IgD-negative memory B cell (primary cell): ENCODE measurements around the gene DLG1. TPM values are rescaled to one million over a fixed set of nuclear protein-coding genes. Genes with fewer than 3 reads are reported as not detected.
A peak's percentile ranks its signal among the peaks of the same experiment; 100 is the strongest.
"Not testable (repeated sequence)": the region's sequence is repeated elsewhere in the genome, so short reads cannot be mapped to it uniquely, and the experiment has no call there.

Source experiments
- H3K27ac Mint-ChIP-seq, 3 donors: one replicate each; pipeline ENCODE4 v1.8.0; 2020 to 2022; ENCODE audit warnings: mild to moderate bottlenecking in 3 of 3, mixed read lengths in 3 of 3, moderate library complexity in 1 of 3
- H3K27me3 Mint-ChIP-seq: one replicate; pipeline ENCODE4 v1.8.0; 2021; ENCODE audit warnings: mixed read lengths
- H3K36me3 Mint-ChIP-seq: one replicate; pipeline ENCODE4 v1.8.0; 2020; ENCODE audit warnings: mild to moderate bottlenecking, mixed read lengths
- H3K4me1 Mint-ChIP-seq, 3 donors: one replicate each; pipeline ENCODE4 v1.8.0; 2020 to 2022; ENCODE audit warnings: mixed read lengths in 3 of 3, mild to moderate bottlenecking in 1 of 3
- H3K4me3 Mint-ChIP-seq, 4 donors: one replicate each; pipeline ENCODE4 v1.8.0; 2020 to 2022; ENCODE audit warnings: mild to moderate bottlenecking in 4 of 4, mixed read lengths in 4 of 4, moderate library complexity in 3 of 4
- H3K9me3 Mint-ChIP-seq, 3 donors: one replicate each; pipeline ENCODE4 v1.8.0; 2020 to 2021; ENCODE audit warnings: mixed read lengths in 3 of 3, mild to moderate bottlenecking in 1 of 3
- polyA plus RNA-seq: library from polyadenylated mRNA; unstranded; fragments of 300-500 nt; fragmentation: Illumina TruSeq; gene quantifications from one replicate; pipeline ENCODE4 v1.2.3, GENCODE V29; 2021

The DLG1 gene
- polyA plus RNA-seq, 1 donor from 2014 or later = 28.6 TPM

DNA sequence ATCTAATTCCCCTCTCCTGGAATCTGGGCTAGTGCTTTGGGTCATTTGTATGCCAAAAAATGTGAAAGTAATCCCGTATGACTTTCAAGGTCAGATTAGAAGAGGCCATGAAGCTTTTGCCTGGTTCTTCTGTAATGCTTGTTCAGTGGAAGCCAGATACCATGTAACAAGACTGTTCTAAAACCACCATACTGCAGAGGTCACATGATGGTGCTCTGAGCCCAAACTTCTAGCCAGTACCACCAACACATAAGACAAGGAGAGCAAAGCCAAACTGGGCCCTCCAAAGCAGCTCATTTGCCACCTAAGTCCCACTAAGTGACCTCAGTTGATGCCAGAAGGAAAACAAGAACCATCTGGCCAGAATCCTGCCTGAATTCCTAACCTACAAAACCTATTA, 204.5 kb downstream of the DLG1 start:
- no peaks in the 10 kb centered on the region for H3K27me3 Mint-ChIP-seq
- no peak overlapping the region for H3K4me3 Mint-ChIP-seq
- H3K36me3 Mint-ChIP-seq = peaks cover 18% of the 10 kb centered on the region
- peaks cover 1 to 2% (median 1%) of the 10 kb centered on the region in 3 donors for H3K4me1 Mint-ChIP-seq
- H3K9me3 Mint-ChIP-seq = no peaks in the 10 kb centered on the region
- H3K27ac Mint-ChIP-seq = peak overlapping the region in 1 of 3 donors; percentile 73

DNA sequence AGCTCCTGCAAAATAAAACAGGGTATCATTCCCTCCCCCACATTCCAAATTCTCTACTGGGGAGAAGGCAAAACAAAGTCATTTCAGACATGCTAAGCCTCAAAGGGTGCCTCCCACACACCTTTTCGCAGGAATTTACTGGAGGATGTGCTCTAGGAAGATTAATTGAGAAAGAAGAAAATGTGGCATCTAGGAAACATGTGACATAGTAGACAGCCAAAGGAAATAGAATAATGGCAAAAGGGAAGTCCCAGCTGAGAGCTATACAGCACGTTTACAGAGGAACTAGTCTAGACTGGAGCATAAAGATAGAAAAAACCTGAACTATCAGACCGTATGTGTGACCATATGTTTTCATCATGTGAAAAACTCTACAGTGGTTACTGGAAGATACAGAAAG, 210.0 kb downstream of the DLG1 start:
- Mint-ChIP-seq H3K9me3 (no peaks in the 10 kb centered on the region), H3K36me3 (peaks cover 9% of the 10 kb centered on the region), H3K27ac (peak overlapping the region in 2 of 3 donors; percentile 73 to 92), H3K4me3 (no peak overlapping the region), H3K27me3 (no peaks in the 10 kb centered on the region), H3K4me1 (peaks cover 3 to 13% (median 9%) of the 10 kb centered on the region in 3 donors)

DNA sequence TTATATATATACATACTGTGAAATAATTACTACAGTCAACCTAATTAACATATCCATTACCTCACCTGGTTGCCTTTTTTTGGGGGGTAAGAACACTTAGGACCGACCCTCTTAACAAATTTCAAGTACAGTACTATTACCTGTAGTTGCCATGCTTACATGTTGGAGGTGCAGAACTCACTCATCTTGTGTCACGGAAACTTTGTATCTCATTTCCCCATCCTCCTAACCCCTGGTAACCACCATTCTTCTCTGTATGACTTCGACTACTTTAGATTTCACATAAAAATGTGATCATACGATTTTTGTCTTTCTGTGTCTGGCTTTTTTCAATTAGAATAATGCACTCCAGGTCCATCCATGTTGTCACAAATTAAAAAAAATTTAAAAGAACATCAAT, 213.3 kb downstream of the DLG1 start:
- Mint-ChIP-seq H3K9me3 (no peaks in the 10 kb centered on the region), H3K36me3 (peaks cover 12% of the 10 kb centered on the region), H3K4me3 (no peak overlapping the region), H3K4me1 (peaks cover 3 to 13% (median 9%) of the 10 kb centered on the region in 3 donors), H3K27me3 (no peaks in the 10 kb centered on the region), H3K27ac (no peak overlapping the region)

DNA sequence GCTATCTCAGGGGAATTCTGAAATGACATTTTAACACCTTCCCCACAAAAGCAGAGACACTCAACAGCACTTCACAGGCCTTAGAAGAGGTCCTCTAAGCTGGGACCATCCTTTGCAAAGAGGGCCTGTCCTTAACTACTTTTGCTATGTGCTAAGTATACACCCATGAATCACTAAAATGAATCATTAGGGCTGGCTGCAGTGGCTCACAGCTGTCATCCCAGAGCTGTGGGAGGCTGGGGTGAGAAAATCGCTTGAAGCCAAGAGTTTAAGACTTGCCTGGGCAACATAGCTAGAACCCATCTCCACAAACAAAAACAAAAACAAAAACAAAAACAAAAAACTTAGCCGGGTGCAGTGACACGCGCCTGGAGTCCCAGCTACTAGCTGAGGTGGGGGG, 214.9 kb downstream of the DLG1 start:
- H3K4me1 Mint-ChIP-seq = peaks cover 0 to 7% (median 4%) of the 10 kb centered on the region in 3 donors
- H3K27me3 Mint-ChIP-seq = no peaks in the 10 kb centered on the region
- H3K4me3 Mint-ChIP-seq = no peak overlapping the region
- H3K27ac Mint-ChIP-seq = peak overlapping the region in 1 of 3 donors; percentile 57
- H3K36me3 Mint-ChIP-seq = peaks cover 7% of the 10 kb centered on the region
- no peaks in the 10 kb centered on the region for H3K9me3 Mint-ChIP-seq

DNA sequence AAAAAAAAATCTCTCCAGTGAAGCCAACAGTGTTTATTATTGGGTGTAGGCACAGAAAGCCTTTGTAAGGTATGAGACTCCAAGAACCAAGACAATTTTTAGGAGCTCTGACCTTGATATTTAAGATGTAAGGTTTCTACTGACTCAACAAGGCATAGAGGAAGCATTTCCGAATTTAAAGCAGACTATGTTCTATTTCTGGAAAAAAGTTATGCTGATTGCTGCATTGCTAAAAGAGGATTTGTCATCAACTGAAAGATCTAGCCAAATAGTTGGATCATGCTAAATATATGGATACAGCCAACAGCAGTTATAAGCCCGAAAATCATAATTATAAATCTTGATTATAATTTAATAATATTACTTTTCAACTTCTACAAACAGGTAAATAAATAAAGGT, 215.5 kb downstream of the DLG1 start:
- no peaks in the 10 kb centered on the region for H3K9me3 Mint-ChIP-seq
- no peaks in the 10 kb centered on the region for H3K27me3 Mint-ChIP-seq
- H3K4me1 Mint-ChIP-seq = peaks cover 0 to under 1% (median 0%) of the 10 kb centered on the region in 3 donors

DNA sequence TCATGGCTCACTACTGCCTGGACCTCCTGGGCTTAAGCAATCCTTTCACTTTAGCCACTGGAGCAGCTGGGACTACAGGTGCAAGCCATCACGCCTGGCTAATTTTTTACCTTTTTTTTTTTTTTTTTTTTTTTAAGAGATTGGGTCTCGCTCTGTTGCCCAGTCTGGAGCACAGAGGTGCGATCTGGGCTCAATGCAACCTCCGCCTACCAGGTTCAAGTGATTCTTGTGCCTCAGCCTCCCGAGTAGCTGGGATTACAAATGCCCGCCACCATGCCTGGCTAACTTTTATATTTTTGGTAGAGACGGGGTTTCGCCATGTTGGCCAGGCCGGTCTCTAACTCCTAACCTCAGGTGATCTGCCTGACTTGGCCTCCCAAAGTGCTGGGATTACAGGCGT, 218.1 kb downstream of the DLG1 start:
- H3K4me3 Mint-ChIP-seq = no peak overlapping the region
- H3K36me3 Mint-ChIP-seq = peaks cover 7% of the 10 kb centered on the region
- no peaks in the 10 kb centered on the region for H3K27me3 Mint-ChIP-seq
- no peaks in the 10 kb centered on the region for H3K9me3 Mint-ChIP-seq
- H3K27ac Mint-ChIP-seq = no peak overlapping the region
- H3K4me1 Mint-ChIP-seq = no peaks in the 10 kb centered on the region

More for the DNA sequence above, 215.5 kb downstream of the DLG1 start:
- Mint-ChIP-seq H3K27ac (no peak overlapping the region), H3K4me3 (no peak overlapping the region), H3K36me3 (peaks cover 7% of the 10 kb centered on the region)

DNA sequence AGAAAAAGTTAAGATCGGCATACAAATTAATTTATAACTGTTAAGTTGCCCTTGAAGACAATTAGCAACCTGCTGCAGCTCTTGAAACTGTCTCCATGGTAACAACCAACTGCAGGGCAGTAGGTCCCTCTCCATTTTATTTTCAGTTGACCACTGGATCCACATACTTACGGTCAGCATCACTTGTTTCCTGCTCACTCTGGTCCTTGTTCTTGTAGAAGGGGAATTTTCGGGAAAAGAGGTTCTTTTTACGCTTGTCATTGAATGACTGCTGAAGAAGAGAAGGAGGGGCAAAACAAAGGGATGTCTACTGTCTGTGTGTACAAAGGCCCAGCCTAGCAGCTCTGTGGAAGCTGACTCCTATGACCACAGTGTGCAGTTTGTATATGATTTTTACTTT, 222.0 kb downstream of the DLG1 start:
- no peak overlapping the region for H3K27ac Mint-ChIP-seq
- H3K27me3 Mint-ChIP-seq = no peaks in the 10 kb centered on the region
- H3K36me3 Mint-ChIP-seq = peaks cover 10% of the 10 kb centered on the region
- H3K4me1 Mint-ChIP-seq = peaks cover 0 to 9% (median 1%) of the 10 kb centered on the region in 3 donors
- H3K4me3 Mint-ChIP-seq = no peak overlapping the region
- H3K9me3 Mint-ChIP-seq = no peaks in the 10 kb centered on the region

DNA sequence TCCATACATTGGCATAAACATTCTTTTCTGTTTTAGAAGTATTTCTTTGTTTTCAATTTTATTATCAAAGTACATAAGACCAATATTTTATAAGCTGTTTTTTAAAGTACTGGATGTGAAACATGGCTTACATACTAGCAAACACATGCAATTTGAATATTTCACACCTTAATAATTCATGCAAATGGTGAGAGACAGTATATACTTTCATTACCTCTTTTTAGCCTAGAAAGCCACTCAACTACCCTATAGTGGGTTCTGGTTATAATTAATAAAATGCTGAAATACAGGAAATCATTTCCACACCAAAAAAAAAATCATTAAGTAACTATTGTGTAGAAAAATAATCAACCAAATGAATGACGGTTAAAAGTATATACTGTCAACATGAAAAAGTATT, 230.3 kb downstream of the DLG1 start:
- peak overlapping the region in 1 of 3 donors; percentile 22 for H3K27ac Mint-ChIP-seq
- H3K4me3 Mint-ChIP-seq = peak overlapping the region in 1 of 4 donors; percentile 74

DNA sequence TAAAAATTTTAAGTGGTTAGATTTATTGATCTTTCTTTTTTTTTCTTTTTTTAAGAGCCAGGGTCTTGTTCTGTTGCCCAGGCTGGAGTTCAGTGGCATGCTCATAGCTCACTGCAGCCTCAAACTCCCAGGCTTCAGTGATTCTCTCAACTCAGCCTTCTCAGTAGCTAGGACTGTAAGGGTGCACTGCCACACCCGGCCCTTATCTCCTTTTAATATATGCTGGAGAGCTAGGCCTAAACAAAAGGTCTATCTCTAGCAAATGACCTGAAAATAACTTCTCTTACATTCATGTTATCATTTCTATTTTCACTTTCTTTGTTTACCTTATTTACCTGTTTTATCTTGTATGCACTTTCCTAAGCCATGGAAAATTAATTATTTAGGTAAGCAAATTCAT, 233.6 kb downstream of the DLG1 start:
- H3K9me3 Mint-ChIP-seq = no peaks in the 10 kb centered on the region
- H3K4me1 Mint-ChIP-seq = peaks cover 6 to 10% (median 8%) of the 10 kb centered on the region in 3 donors
- H3K27me3 Mint-ChIP-seq = no peaks in the 10 kb centered on the region
- H3K36me3 Mint-ChIP-seq = peaks cover 13% of the 10 kb centered on the region
- no peak overlapping the region for H3K27ac Mint-ChIP-seq
- no peak overlapping the region for H3K4me3 Mint-ChIP-seq

More for the DNA sequence above, 230.3 kb downstream of the DLG1 start:
- Mint-ChIP-seq H3K9me3 (no peaks in the 10 kb centered on the region), H3K4me1 (peaks cover 6 to 14% (median 8%) of the 10 kb centered on the region in 3 donors), H3K36me3 (peaks cover 11% of the 10 kb centered on the region), H3K27me3 (no peaks in the 10 kb centered on the region)

DNA sequence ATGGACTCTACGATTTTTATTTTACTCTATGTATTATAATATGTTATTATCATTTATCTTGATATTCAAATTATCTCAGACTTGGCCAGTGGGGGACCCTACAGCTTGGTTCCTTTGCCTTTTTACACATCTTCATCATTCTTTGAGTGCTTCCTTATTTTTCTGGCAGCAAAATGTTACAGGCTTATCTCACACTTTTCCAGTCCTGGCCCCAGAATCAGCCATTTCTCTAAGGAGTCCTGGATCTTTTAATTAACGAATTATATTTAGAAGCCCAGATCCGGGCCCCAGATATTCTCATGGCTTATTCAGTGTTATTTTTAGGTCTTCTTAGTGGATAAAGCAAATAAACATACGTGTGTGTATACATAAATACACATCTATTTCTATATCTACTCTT, 236.0 kb downstream of the DLG1 start:
- Mint-ChIP-seq H3K36me3 (peaks cover 22% of the 10 kb centered on the region), H3K27ac (no peak overlapping the region), H3K9me3 (no peaks in the 10 kb centered on the region), H3K27me3 (no peaks in the 10 kb centered on the region), H3K4me3 (no peak overlapping the region), H3K4me1 (no peaks in the 10 kb centered on the region)

DNA sequence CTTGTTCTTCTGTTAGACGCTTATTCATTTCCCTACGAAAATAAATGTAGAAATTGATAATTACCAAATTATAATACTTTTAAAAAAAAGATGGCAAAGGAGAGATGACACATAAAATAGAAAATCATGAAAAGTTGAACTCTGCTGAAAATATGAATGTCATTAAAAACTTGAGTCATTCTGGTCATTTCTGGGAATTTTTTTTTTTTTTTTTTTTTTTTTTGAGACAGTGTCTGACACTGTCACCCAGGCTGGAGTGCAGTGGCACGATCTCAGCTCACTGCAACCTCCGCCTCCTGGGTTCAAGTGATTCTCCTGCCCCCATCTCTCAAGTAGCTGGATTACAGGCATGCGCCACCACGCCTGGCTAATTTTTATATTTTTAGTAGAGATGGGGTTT, 246.8 kb downstream of the DLG1 start:
- not testable (repeated sequence) for H3K9me3 Mint-ChIP-seq, H3K4me1 Mint-ChIP-seq, H3K4me3 Mint-ChIP-seq, H3K27ac Mint-ChIP-seq, H3K27me3 Mint-ChIP-seq
- peaks cover 13% of the 10 kb centered on the region for H3K36me3 Mint-ChIP-seq

DNA sequence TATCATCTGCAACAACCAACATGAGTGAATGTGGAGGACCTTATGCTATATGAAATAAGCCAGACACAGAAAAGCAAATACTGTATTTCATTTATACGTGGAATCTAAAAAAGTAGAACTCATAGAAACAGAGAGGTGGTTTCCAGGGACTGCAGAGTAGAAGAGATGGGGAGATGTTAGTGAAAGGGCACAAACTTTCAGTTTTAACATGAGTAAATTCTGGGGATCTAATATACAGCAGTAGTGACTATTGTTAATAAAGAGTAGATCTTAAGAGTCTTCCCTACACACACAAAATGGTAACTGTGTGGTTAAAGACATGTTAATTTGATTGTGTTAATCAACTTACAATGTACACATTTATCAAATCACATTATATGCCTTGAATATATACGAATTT, 247.9 kb downstream of the DLG1 start:
- no peaks in the 10 kb centered on the region for H3K9me3 Mint-ChIP-seq
- peaks cover 10% of the 10 kb centered on the region for H3K36me3 Mint-ChIP-seq
- H3K27ac Mint-ChIP-seq = no peak overlapping the region
- no peak overlapping the region for H3K4me3 Mint-ChIP-seq
- peaks cover 2 to 6% (median 6%) of the 10 kb centered on the region in 3 donors for H3K4me1 Mint-ChIP-seq
- H3K27me3 Mint-ChIP-seq = no peaks in the 10 kb centered on the region

DNA sequence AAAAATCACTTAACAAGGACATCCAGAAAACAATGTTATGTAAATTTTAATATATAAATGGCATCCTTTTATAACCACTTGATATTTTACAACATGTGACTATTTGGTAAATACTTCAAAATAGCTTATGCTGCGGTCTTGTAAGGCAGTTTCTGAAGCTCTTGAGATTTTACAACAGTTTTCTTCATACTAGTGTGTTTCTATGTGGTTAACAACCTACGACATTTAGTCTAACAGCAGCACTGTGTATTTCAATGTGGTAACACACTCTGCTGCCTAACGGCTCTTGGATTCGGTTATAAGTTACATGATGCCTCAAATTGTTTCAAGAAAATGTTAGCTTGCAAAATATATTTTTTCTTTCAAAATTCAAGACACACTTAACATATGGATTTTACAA, 255.9 kb downstream of the DLG1 start:
- H3K4me1 Mint-ChIP-seq = no peaks in the 10 kb centered on the region
- H3K27me3 Mint-ChIP-seq = no peaks in the 10 kb centered on the region
- no peaks in the 10 kb centered on the region for H3K36me3 Mint-ChIP-seq
- H3K27ac Mint-ChIP-seq = no peak overlapping the region
- no peak overlapping the region for H3K4me3 Mint-ChIP-seq
- H3K9me3 Mint-ChIP-seq = no peaks in the 10 kb centered on the region

DNA sequence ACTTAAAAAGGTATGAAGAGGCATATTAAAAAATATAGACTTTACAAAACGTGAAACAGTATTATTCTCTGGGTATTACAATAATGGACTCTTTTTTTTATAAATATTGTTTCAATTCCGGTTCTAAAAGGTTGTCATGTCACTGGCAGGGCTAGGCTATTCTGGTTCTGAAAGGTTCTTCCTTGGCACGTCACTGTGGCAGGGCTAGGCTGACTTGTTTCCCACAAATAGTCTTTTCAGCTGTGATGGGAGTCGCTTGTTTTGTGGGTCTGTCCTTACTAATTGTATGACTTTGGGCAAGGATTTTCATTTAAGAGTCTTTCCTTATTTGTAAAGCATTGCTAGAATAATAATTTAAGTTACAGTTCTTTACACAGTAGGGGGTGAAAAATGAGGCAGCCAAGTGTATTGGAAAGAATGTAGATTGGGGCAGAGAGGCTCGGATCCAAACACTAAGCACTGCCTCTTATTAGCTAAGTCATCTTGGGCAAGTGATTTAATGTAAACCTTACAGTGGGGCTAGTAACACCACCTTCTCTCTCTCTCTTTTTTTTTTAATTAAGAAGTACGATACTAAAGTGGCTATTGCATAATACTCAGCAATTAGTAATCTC, 256.4 kb downstream of the DLG1 start:
- H3K36me3 Mint-ChIP-seq = no peaks in the 10 kb centered on the region
- no peak overlapping the region for H3K27ac Mint-ChIP-seq
- no peaks in the 10 kb centered on the region for H3K4me1 Mint-ChIP-seq
- no peak overlapping the region for H3K4me3 Mint-ChIP-seq
- H3K9me3 Mint-ChIP-seq = no peaks in the 10 kb centered on the region
- no peaks in the 10 kb centered on the region for H3K27me3 Mint-ChIP-seq

DNA sequence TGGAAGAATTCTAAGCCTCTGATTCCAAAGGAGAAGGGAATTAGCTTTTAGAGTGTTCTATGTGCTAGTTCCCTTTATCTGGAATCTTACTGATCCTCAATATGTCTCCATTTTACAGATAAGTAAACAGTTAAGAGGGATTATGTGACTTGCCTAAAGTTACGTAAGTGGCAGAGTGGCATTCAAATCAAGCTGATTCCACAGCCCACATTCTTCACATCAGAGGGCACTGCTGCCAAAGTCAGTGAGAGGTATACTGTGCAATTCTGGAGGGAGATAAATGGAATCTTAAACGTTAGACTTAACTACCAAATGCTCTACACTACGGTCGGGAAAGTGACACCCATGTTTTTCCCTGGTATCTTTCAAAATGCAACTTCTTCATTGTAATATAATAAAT, 257.8 kb downstream of the DLG1 start:
- Mint-ChIP-seq H3K36me3 (no peaks in the 10 kb centered on the region), H3K27ac (peak overlapping the region in 1 of 3 donors; percentile 37), H3K9me3 (no peaks in the 10 kb centered on the region), H3K4me1 (no peaks in the 10 kb centered on the region), H3K27me3 (peaks cover 3% of the 10 kb centered on the region), H3K4me3 (no peak overlapping the region)

DNA sequence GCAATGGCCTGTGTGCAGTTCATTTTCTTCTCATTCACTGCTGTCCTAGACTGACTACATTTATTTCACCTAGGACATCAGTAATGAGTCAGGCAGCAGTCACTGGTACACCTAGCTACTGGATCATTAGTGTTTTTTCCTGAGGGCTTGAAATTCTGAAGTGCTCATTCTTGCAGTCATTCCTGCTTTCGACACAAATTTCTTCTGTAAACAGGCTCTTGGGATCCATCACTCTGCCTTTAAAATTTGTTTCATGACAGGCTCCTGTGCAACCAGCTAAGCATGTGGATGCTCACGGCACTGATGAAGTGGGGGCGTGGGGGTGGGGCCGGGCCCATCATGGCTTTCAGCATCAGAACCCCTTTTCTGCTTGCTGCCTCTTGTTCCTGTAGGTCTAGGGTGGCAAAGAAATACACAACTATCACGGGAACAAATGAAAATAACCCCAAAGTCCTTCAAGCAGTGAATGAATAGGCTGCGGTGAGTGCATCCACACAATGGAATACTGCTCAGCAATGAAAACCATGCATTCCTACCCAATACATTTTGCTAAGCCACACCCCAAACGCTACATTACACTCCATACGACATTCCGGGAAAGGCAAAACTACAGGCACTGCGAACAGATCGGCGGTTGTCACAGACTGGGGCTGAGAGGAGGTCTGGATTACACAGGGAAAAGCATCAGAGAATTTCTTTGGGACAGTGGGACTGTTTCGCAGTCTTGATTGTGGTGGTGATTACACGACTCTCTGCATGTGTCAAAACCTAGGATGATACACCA, 259.5 kb downstream of the DLG1 start:
- Mint-ChIP-seq H3K4me3 (no peak overlapping the region), H3K27me3 (peaks cover 9% of the 10 kb centered on the region), H3K27ac (peak overlapping the region in 1 of 3 donors; percentile 56), H3K36me3 (no peaks in the 10 kb centered on the region), H3K9me3 (no peaks in the 10 kb centered on the region), H3K4me1 (peaks cover 0 to 1% (median 0%) of the 10 kb centered on the region in 3 donors)
